Measurements from ENCODE around the gene WNK1.

WNK1 gene

GRCh38 chr12:862303-862911 lies 110.0 kb downstream of the WNK1 start:
- no peak for DNase-seq

- DNase-seq = no peak
These were observed 110.9 kb downstream of the WNK1 start for GRCh38 chr12:863285-863684.

GRCh38 chr12:865614-866013 lies 113.2 kb downstream of the WNK1 start:
- no peak for DNase-seq

GRCh38 chr12:867905-868304 lies 115.5 kb downstream of the WNK1 start:
- DNase-seq = no peak

- DNase-seq = no peak
These were observed 116.3 kb downstream of the WNK1 start for GRCh38 chr12:868722-869121.

GRCh38 chr12:870378-870777 lies 118.0 kb downstream of the WNK1 start:
- no peak for DNase-seq

- no peak for DNase-seq
These were observed 121.6 kb downstream of the WNK1 start for GRCh38 chr12:873954-874353.

GRCh38 chr12:879641-880040 lies 127.3 kb downstream of the WNK1 start:
- DNase-seq = no peak

- no peak for DNase-seq
These were observed 128.3 kb downstream of the WNK1 start for GRCh38 chr12:880656-881055.

- DNase-seq = no peak
These were observed 132.5 kb downstream of the WNK1 start for GRCh38 chr12:884746-885414.

- no peak for DNase-seq
These were observed 133.3 kb downstream of the WNK1 start for GRCh38 chr12:885701-886100.

GRCh38 chr12:886206-886605 lies 133.8 kb downstream of the WNK1 start:
- no peak for DNase-seq

GRCh38 chr12:894226-894625 lies 141.8 kb downstream of the WNK1 start:
- DNase-seq = no peak

- DNase-seq = no peak
These were observed 143.7 kb downstream of the WNK1 start for GRCh38 chr12:896031-896430.

GRCh38 chr12:897386-897785 lies 145.0 kb downstream of the WNK1 start:
- DNase-seq = no peak

GRCh38 chr12:902581-902980 lies 150.2 kb downstream of the WNK1 start:
- DNase-seq = no peak

- no peak for DNase-seq
These were observed 150.7 kb downstream of the WNK1 start for GRCh38 chr12:903055-903454.

GRCh38 chr12:904010-904414 lies 151.6 kb downstream of the WNK1 start:
- DNase-seq = no peak

- no peak for DNase-seq
These were observed 153.1 kb downstream of the WNK1 start for GRCh38 chr12:905261-906031.

GRCh38 chr12:906062-906585 lies 153.7 kb downstream of the WNK1 start:
- no peak for DNase-seq

GRCh38 chr12:907413-908185 lies 155.2 kb downstream of the WNK1 start:
- DNase-seq = no peak

GRCh38 chr12:909861-910260 lies 157.5 kb downstream of the WNK1 start:
- no peak for DNase-seq

GRCh38 chr12:910416-910815 lies 158.0 kb downstream of the WNK1 start:
- DNase-seq = no peak
